Measurements from ENCODE around the gene FMN1.

The FMN1 gene

DNA sequence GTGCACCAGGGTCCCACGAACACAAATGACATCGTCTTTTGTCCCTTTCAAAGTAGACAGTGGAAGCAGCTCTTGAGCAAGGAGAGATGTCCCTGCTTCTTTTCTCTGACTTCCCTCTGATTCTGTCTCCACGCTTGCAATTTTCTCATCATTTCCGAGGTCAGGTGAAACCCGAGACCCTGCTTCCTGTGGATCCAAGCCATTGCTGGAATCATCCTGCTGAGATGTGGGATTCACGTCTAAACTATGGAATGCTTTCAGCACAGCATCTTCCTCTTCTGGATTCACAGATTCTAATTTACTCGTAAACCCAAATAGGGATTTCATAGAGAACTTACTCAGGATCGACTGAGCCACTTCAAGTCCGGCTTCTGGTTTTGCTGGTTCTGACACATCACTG, 127.1 kb downstream of the FMN1 start:
- ChIA-PET CTCF (no interaction called here), POLR2A (no interaction called here)
- no peak for DNase-seq (ENCODE audit: extremely low spot score)
- TF ChIP-seq ARNT (IDR thresholded peaks at IDR 0.05) (no peak), L3MBTL2 (conservative IDR thresholded peaks at IDR 0.05) (no peak), BHLHE40 (IDR thresholded peaks at IDR 0.05; ENCODE audit: borderline replicate concordance) (no peak), ZNF384 (IDR thresholded peaks at IDR 0.05) (no peak), LEF1 (IDR thresholded peaks at IDR 0.05; ENCODE audit: borderline replicate concordance) (no peak), FOXA1 (IDR thresholded peaks at IDR 0.05) (no peak), NFRKB (IDR thresholded peaks at IDR 0.05) (no peak), FOXK2 (IDR thresholded peaks at IDR 0.05) (no peak), SP1 (IDR thresholded peaks at IDR 0.05) (no peak), CTBP1 (IDR thresholded peaks at IDR 0.05; ENCODE audit: borderline replicate concordance) (no peak), HDGF (IDR thresholded peaks at IDR 0.05; ENCODE audit: borderline replicate concordance) (no peak), ELF4 (IDR thresholded peaks at IDR 0.05) (no peak), TARDBP (IDR thresholded peaks at IDR 0.05) (no peak), FOXM1 (IDR thresholded peaks at IDR 0.05; ENCODE audit: borderline replicate concordance) (no peak), SUZ12 (IDR thresholded peaks at IDR 0.05) (no peak)
- TF ChIP-seq, protein P1, sequence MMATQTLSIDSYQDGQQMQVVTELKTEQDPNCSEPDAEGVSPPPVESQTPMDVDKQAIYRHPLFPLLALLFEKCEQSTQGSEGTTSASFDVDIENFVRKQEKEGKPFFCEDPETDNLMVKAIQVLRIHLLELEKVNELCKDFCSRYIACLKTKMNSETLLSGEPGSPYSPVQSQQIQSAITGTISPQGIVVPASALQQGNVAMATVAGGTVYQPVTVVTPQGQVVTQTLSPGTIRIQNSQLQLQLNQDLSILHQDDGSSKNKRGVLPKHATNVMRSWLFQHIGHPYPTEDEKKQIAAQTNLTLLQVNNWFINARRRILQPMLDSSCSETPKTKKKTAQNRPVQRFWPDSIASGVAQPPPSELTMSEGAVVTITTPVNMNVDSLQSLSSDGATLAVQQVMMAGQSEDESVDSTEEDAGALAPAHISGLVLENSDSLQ (IDR thresholded peaks at IDR 0.05) = no peak

- ChIA-PET CTCF (no interaction called here), POLR2A (no interaction called here)
- DNase-seq (ENCODE audit: extremely low spot score) = no peak
- no peak for TF ChIP-seq LEF1 (IDR thresholded peaks at IDR 0.05; ENCODE audit: borderline replicate concordance)
- TF ChIP-seq BHLHE40 (IDR thresholded peaks at IDR 0.05; ENCODE audit: borderline replicate concordance) = no peak
- no peak for TF ChIP-seq FOXA1 (IDR thresholded peaks at IDR 0.05)
- no peak for TF ChIP-seq ELF4 (IDR thresholded peaks at IDR 0.05)
- no peak for TF ChIP-seq TARDBP (IDR thresholded peaks at IDR 0.05)
- no peak for TF ChIP-seq NFRKB (IDR thresholded peaks at IDR 0.05)
- TF ChIP-seq, protein P1 (IDR thresholded peaks at IDR 0.05) = no peak
- no peak for TF ChIP-seq ZNF384 (IDR thresholded peaks at IDR 0.05)
Measured at GRCh38 chr15:33066584-33066983, 127.9 kb downstream of the FMN1 start.

DNA sequence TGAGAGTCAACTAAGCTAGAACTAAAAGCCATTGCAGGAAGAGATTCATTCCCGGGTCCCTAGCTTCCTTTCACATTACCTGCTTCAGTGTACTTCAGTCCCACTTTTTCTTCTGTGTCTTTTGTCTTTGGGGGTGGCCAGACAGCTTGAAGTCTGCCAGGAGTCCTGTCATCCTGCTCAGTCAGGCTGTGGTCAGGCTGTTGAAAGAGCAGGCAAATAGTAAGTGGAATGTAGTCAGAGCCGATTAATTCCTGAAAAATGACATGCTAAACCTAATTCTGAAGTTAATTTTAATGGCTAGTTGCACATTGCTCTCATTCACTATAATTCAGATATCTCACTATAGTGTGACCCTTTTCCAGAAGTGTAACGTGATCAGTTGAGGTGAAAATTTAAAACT, 129.6 kb downstream of the FMN1 start:
- DNase-seq (ENCODE audit: extremely low spot score) = no peak
- TF ChIP-seq FOXM1 (IDR thresholded peaks at IDR 0.05; ENCODE audit: borderline replicate concordance) = no peak
- TF ChIP-seq ZNF384 (IDR thresholded peaks at IDR 0.05) = no peak
- no peak for TF ChIP-seq HDGF (IDR thresholded peaks at IDR 0.05; ENCODE audit: borderline replicate concordance)
- TF ChIP-seq BHLHE40 (IDR thresholded peaks at IDR 0.05; ENCODE audit: borderline replicate concordance) = no peak
- TF ChIP-seq TARDBP (IDR thresholded peaks at IDR 0.05) = no peak
- no peak for TF ChIP-seq ARNT (IDR thresholded peaks at IDR 0.05)
- no peak for TF ChIP-seq SP1 (IDR thresholded peaks at IDR 0.05)
- TF ChIP-seq SUZ12 (IDR thresholded peaks at IDR 0.05) = no peak
- no peak for TF ChIP-seq NFRKB (IDR thresholded peaks at IDR 0.05)
- no peak for TF ChIP-seq ELF4 (IDR thresholded peaks at IDR 0.05)
- TF ChIP-seq, protein P1 (IDR thresholded peaks at IDR 0.05) = no peak
- no peak for TF ChIP-seq LEF1 (IDR thresholded peaks at IDR 0.05; ENCODE audit: borderline replicate concordance)
- no peak for TF ChIP-seq CTBP1 (IDR thresholded peaks at IDR 0.05; ENCODE audit: borderline replicate concordance)
- no peak for TF ChIP-seq FOXK2 (IDR thresholded peaks at IDR 0.05)
- no peak for TF ChIP-seq L3MBTL2 (conservative IDR thresholded peaks at IDR 0.05)
- no peak for TF ChIP-seq FOXA1 (IDR thresholded peaks at IDR 0.05)
- CTCF ChIA-PET = no interaction called here
- POLR2A ChIA-PET = no interaction called here

- ChIA-PET POLR2A (no interaction called here), CTCF (no interaction called here)
- TF ChIP-seq, protein P1 (IDR thresholded peaks at IDR 0.05) = no peak
- TF ChIP-seq SP1 (IDR thresholded peaks at IDR 0.05) (no peak), HDGF (IDR thresholded peaks at IDR 0.05; ENCODE audit: borderline replicate concordance) (no peak)
Measured at GRCh38 chr15:33059184-33059583, 135.3 kb downstream of the FMN1 start.

GRCh38 chr15:33057845-33058244, 136.7 kb downstream of the FMN1 start:
- TF ChIP-seq TARDBP (IDR thresholded peaks at IDR 0.05) (no peak), HDGF (IDR thresholded peaks at IDR 0.05; ENCODE audit: borderline replicate concordance) (no peak), SP1 (IDR thresholded peaks at IDR 0.05) (no peak), NFRKB (IDR thresholded peaks at IDR 0.05) (no peak), FOXK2 (IDR thresholded peaks at IDR 0.05) (no peak), FOXA1 (IDR thresholded peaks at IDR 0.05) (no peak), ARNT (IDR thresholded peaks at IDR 0.05) (no peak), ZNF384 (IDR thresholded peaks at IDR 0.05) (no peak), FOXM1 (IDR thresholded peaks at IDR 0.05; ENCODE audit: borderline replicate concordance) (no peak), BHLHE40 (IDR thresholded peaks at IDR 0.05; ENCODE audit: borderline replicate concordance) (no peak), L3MBTL2 (conservative IDR thresholded peaks at IDR 0.05) (no peak), CTBP1 (IDR thresholded peaks at IDR 0.05; ENCODE audit: borderline replicate concordance) (no peak), LEF1 (IDR thresholded peaks at IDR 0.05; ENCODE audit: borderline replicate concordance) (no peak), ELF4 (IDR thresholded peaks at IDR 0.05) (no peak), SUZ12 (IDR thresholded peaks at IDR 0.05) (no peak)
- TF ChIP-seq, protein P1 (IDR thresholded peaks at IDR 0.05) = no peak
- ChIA-PET POLR2A (no interaction called here), CTCF (no interaction called here)
- DNase-seq (ENCODE audit: extremely low spot score) = no peak

More at GRCh38 chr15:33059184-33059583, 135.3 kb downstream of the FMN1 start:
- no peak for DNase-seq (ENCODE audit: extremely low spot score)

Measured in HEK293T (cell line).